ENCODE measurements around the gene TTLL7. TPM values are rescaled to one million over a fixed set of nuclear protein-coding genes. Genes with fewer than 3 reads are reported as not detected.

Gene TTLL7
- total RNA-seq, 2 donors from 2014 or later, result 2.5 to 21.3 TPM

- H3K9me3 Mint-ChIP-seq, result no peaks in the 10 kb centered on the region
- DNase-seq (ENCODE audit: low spot score) (peak; percentile 65), ATAC-seq (peak; percentile 87 to 90)
- H3K36me3 Mint-ChIP-seq, result no peaks in the 10 kb centered on the region
- no peak overlapping the region for H3K27ac Mint-ChIP-seq
- peak overlapping the region; percentile 30 for H3K4me3 Mint-ChIP-seq
- peaks cover 2 to 7% of the 10 kb centered on the region in 2 donors for H3K4me1 Mint-ChIP-seq (ENCODE audit: low read depth in 2 of 2)
- H3K27me3 Mint-ChIP-seq, result peaks cover 1 to 16% of the 10 kb centered on the region in 2 donors
Measured at GRCh38 chr1:83860490-83861221, 138.3 kb downstream of the TTLL7 start.

GRCh38 chr1:83857716-83858115 is 141.2 kb downstream of the TTLL7 start:
- H3K27ac Mint-ChIP-seq, result no peak overlapping the region
- peaks cover 15 to 28% of the 10 kb centered on the region in 2 donors for H3K27me3 Mint-ChIP-seq
- DNase-seq (ENCODE audit: low spot score) (no peak), ATAC-seq (no peak)
- H3K4me1 Mint-ChIP-seq (ENCODE audit: low read depth in 2 of 2), result peaks cover 2 to 7% of the 10 kb centered on the region in 2 donors
- H3K4me3 Mint-ChIP-seq, result no peak overlapping the region
- H3K9me3 Mint-ChIP-seq, result no peaks in the 10 kb centered on the region
- H3K36me3 Mint-ChIP-seq, result no peaks in the 10 kb centered on the region

GRCh38 chr1:83857103-83857502 is 141.8 kb downstream of the TTLL7 start:
- Mint-ChIP-seq H3K9me3 (no peaks in the 10 kb centered on the region), H3K4me1 (ENCODE audit: low read depth in 2 of 2) (peaks cover 2 to 7% of the 10 kb centered on the region in 2 donors), H3K27me3 (peaks cover 20 to 28% of the 10 kb centered on the region in 2 donors), H3K27ac (no peak overlapping the region), H3K4me3 (no peak overlapping the region), H3K36me3 (no peaks in the 10 kb centered on the region)
- ATAC-seq (no peak), DNase-seq (ENCODE audit: low spot score) (no peak)

GRCh38 chr1:83856381-83856780 is 142.6 kb downstream of the TTLL7 start:
- ATAC-seq, result no peak
- no peaks in the 10 kb centered on the region for H3K36me3 Mint-ChIP-seq

GRCh38 chr1:83854456-83854855 is 144.5 kb downstream of the TTLL7 start:
- Mint-ChIP-seq H3K9me3 (no peaks in the 10 kb centered on the region), H3K4me3 (no peak overlapping the region), H3K36me3 (no peaks in the 10 kb centered on the region), H3K27ac (no peak overlapping the region), H3K4me1 (ENCODE audit: low read depth in 2 of 2) (no peaks in the 10 kb centered on the region), H3K27me3 (peaks cover 14 to 28% of the 10 kb centered on the region in 2 donors)
- DNase-seq (ENCODE audit: low spot score) (no peak), ATAC-seq (no peak)

More at GRCh38 chr1:83856381-83856780, 142.6 kb downstream of the TTLL7 start:
- peaks cover 2 to 7% of the 10 kb centered on the region in 2 donors for H3K4me1 Mint-ChIP-seq (ENCODE audit: low read depth in 2 of 2)
- no peak for DNase-seq (ENCODE audit: low spot score)
- H3K4me3 Mint-ChIP-seq, result no peak overlapping the region
- no peak overlapping the region for H3K27ac Mint-ChIP-seq
- H3K27me3 Mint-ChIP-seq, result peaks cover 20 to 25% of the 10 kb centered on the region in 2 donors
- no peaks in the 10 kb centered on the region for H3K9me3 Mint-ChIP-seq

GRCh38 chr1:83850834-83851233 is 148.1 kb downstream of the TTLL7 start:
- Mint-ChIP-seq H3K36me3 (no peaks in the 10 kb centered on the region), H3K27ac (no peak overlapping the region), H3K9me3 (peaks cover 3% of the 10 kb centered on the region), H3K4me3 (no peak overlapping the region), H3K4me1 (ENCODE audit: low read depth in 2 of 2) (no peaks in the 10 kb centered on the region), H3K27me3 (peaks cover 15 to 38% of the 10 kb centered on the region in 2 donors)
- DNase-seq (ENCODE audit: low spot score) (no peak), ATAC-seq (no peak)

GRCh38 chr1:83849191-83850061 is 149.5 kb downstream of the TTLL7 start:
- Mint-ChIP-seq H3K27me3 (peaks cover 7 to 25% of the 10 kb centered on the region in 2 donors), H3K36me3 (no peaks in the 10 kb centered on the region), H3K27ac (no peak overlapping the region), H3K4me3 (no peak overlapping the region), H3K9me3 (peaks cover 3% of the 10 kb centered on the region), H3K4me1 (ENCODE audit: low read depth in 2 of 2) (no peaks in the 10 kb centered on the region)
- no peak for DNase-seq (ENCODE audit: low spot score)
- peak in 1 of 2 donors; percentile 33 for ATAC-seq

GRCh38 chr1:83846138-83846537 is 152.8 kb downstream of the TTLL7 start:
- no peak for ATAC-seq
- no peak overlapping the region for H3K4me3 Mint-ChIP-seq

GRCh38 chr1:83845437-83846071 is 153.4 kb downstream of the TTLL7 start:
- no peak for ATAC-seq
- no peaks in the 10 kb centered on the region for H3K4me1 Mint-ChIP-seq (ENCODE audit: low read depth in 2 of 2)

More at GRCh38 chr1:83846138-83846537, 152.8 kb downstream of the TTLL7 start:
- no peaks in the 10 kb centered on the region for H3K4me1 Mint-ChIP-seq (ENCODE audit: low read depth in 2 of 2)
- H3K9me3 Mint-ChIP-seq, result peaks cover 7% of the 10 kb centered on the region
- peaks cover 8 to 26% of the 10 kb centered on the region in 2 donors for H3K27me3 Mint-ChIP-seq
- DNase-seq (ENCODE audit: low spot score), result no peak
- no peaks in the 10 kb centered on the region for H3K36me3 Mint-ChIP-seq
- H3K27ac Mint-ChIP-seq, result no peak overlapping the region

GRCh38 chr1:83844546-83844945 is 154.4 kb downstream of the TTLL7 start:
- H3K9me3 Mint-ChIP-seq, result peaks cover 7% of the 10 kb centered on the region
- H3K27ac Mint-ChIP-seq, result no peak overlapping the region
- no peak for DNase-seq (ENCODE audit: low spot score)
- peaks cover 8 to 18% of the 10 kb centered on the region in 2 donors for H3K27me3 Mint-ChIP-seq
- no peak for ATAC-seq
- H3K4me3 Mint-ChIP-seq, result no peak overlapping the region
- no peaks in the 10 kb centered on the region for H3K4me1 Mint-ChIP-seq (ENCODE audit: low read depth in 2 of 2)
- no peaks in the 10 kb centered on the region for H3K36me3 Mint-ChIP-seq

More at GRCh38 chr1:83845437-83846071, 153.4 kb downstream of the TTLL7 start:
- no peak overlapping the region for H3K4me3 Mint-ChIP-seq
- peaks cover 7% of the 10 kb centered on the region for H3K9me3 Mint-ChIP-seq
- H3K27ac Mint-ChIP-seq, result no peak overlapping the region
- peaks cover 8 to 26% of the 10 kb centered on the region in 2 donors for H3K27me3 Mint-ChIP-seq
- no peak for DNase-seq (ENCODE audit: low spot score)
- no peaks in the 10 kb centered on the region for H3K36me3 Mint-ChIP-seq

- Mint-ChIP-seq H3K27me3 (peaks cover 5 to 8% of the 10 kb centered on the region in 2 donors), H3K4me1 (ENCODE audit: low read depth in 2 of 2) (no peaks in the 10 kb centered on the region), H3K27ac (no peak overlapping the region), H3K9me3 (peaks cover 4% of the 10 kb centered on the region), H3K36me3 (no peaks in the 10 kb centered on the region), H3K4me3 (no peak overlapping the region)
- no peak for DNase-seq (ENCODE audit: low spot score)
- ATAC-seq, result no peak
Measured at GRCh38 chr1:83839566-83840173, 159.3 kb downstream of the TTLL7 start.

GRCh38 chr1:83838573-83838972 is 160.4 kb downstream of the TTLL7 start:
- DNase-seq (ENCODE audit: low spot score) (no peak), ATAC-seq (no peak)
- Mint-ChIP-seq H3K4me3 (no peak overlapping the region), H3K4me1 (ENCODE audit: low read depth in 2 of 2) (no peaks in the 10 kb centered on the region), H3K36me3 (no peaks in the 10 kb centered on the region), H3K27ac (no peak overlapping the region), H3K27me3 (peaks cover 5 to 8% of the 10 kb centered on the region in 2 donors), H3K9me3 (peaks cover 4% of the 10 kb centered on the region)

GRCh38 chr1:83836543-83836942 is 162.4 kb downstream of the TTLL7 start:
- ATAC-seq, result no peak
- H3K27ac Mint-ChIP-seq, result no peak overlapping the region

More at GRCh38 chr1:83836543-83836942, 162.4 kb downstream of the TTLL7 start:
- Mint-ChIP-seq H3K9me3 (peaks cover under 1% of the 10 kb centered on the region), H3K36me3 (no peaks in the 10 kb centered on the region), H3K4me3 (no peak overlapping the region), H3K4me1 (ENCODE audit: low read depth in 2 of 2) (no peaks in the 10 kb centered on the region), H3K27me3 (peaks cover under 1 to 6% of the 10 kb centered on the region in 2 donors)
- no peak for DNase-seq (ENCODE audit: low spot score)
